NK-92 treated with Interleukin-12 subunit alpha and Interleukin-12 subunit beta, amount 100 ng/mL, for 24 hours (cell line): Measurements from ENCODE around the gene SRPK3.
"Not testable (repeated sequence)": the region's sequence is repeated elsewhere in the genome, so short reads cannot be mapped to it uniquely, and the experiment has no call there.

Experiments used
- DNase-seq: peaks from one replicate; lab custom pipeline; 2025; lab: John Stamatoyannopoulos, UW

SRPK3 gene, protein sequence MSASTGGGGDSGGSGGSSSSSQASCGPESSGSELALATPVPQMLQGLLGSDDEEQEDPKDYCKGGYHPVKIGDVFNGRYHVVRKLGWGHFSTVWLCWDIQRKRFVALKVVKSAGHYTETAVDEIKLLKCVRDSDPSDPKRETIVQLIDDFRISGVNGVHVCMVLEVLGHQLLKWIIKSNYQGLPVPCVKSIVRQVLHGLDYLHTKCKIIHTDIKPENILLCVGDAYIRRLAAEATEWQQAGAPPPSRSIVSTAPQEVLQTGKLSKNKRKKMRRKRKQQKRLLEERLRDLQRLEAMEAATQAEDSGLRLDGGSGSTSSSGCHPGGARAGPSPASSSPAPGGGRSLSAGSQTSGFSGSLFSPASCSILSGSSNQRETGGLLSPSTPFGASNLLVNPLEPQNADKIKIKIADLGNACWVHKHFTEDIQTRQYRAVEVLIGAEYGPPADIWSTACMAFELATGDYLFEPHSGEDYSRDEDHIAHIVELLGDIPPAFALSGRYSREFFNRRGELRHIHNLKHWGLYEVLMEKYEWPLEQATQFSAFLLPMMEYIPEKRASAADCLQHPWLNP

DNA sequence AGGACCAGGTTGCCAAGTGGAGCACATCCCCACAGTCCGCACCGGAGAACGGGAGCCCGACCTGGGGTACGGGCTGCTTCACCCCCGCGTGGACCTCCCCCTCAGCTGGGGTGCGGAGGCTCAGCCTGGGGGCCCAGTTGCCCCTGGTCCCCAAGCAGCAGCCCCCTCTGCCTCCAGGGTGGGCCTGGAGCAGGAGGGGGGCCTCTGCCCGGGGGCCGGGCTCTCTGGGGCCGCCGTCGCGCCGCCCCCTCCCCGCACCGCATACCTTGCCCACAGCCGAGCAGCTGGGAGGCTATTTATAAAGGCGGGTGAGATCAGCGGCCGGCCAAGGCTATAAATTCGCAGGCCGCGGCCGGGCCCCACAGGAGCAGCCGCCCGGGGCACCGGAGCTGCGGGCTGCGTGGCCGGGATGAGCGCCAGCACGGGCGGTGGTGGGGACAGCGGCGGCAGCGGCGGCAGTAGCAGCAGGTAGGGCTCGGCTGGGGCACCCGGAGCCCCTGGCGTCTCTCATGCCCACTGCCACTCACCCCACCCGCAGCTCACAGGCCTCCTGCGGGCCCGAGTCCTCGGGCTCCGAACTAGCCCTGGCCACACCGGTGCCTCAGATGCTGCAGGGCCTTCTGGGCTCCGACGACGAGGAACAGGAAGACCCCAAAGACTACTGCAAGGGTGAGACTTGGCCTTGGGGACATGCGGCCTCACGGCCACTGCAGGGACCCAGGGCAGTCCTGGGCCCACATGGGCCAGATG, at the start of gene SRPK3:
SRPK3 (plus strand) TSS at position 364 of the 750 bp plus-strand sequence; CDS start at position 410, 46 bp downstream.
- no peak for DNase-seq

DNA sequence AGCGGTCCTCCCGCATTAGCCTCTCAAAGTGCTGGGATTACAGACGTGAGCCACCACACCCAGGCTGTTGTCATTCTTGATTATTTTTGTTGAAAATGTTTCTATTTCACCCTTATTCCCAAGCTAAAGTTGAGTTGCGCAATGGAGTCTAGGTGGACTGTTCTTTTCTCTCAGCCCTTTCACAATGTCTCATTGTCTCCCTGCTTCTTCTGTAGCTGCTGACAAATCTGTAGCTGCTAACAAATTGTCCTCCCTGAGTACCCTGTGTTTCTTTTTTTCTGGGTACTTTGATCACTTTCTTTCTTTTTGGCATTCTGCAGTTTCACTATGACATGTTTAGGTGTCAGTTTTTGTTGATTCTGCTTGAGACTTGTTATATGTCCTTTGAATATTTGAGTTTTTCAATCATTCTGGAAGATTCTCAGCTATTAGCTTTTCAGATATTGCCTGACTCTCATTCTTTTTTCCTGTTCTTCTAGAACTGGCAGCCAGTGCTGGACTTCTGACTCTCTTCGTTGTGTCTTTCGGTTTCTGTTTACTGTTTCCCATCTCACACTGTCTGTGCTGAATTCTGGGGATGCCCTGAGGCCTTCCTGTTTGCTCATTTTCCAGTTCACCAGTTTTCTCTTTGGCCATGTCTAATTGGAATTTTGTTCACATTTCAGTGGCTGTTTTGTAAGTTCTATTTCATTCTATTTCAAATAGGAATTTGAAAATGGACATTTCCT, 49.6 kb upstream of the SRPK3 start:
- DNase-seq = no peak

DNA sequence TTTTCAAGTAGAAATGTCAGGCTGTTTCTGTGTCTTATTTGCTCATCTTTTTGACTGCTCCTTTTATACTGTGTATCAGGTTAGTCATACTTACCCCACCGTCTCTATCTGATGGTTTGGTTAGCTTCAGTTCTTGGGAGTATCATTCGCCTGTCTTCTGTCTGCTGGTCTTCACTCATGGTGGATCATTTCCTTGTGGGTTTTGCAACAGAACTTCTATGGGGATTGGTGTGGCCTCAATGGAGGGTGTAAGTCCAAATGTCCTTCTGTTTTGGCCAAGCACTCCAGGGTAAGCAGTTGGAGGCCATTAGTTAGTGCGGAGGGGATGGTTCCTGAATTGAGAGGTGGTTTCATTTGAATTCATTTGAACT, 49.0 kb upstream of the SRPK3 start:
- DNase-seq = no peak

DNA sequence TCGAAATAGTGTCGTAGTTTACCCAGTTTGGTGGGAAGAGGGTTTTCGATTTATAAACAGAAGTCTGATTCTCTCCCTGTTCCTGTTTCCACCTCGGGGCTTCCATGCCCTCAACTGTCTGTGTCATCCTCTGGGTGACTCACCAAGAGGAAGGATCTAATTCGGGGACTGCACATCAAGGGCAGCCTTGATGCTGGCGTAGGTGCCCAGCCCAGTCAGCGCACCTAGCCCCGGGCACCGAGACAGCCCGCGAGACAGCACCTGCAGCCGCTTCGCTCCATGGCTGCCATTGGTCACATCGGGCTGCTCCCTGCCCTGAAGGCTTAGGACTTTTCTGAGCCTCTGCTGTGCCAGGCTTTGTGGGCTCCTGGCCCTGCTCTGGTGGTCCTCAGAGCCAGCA, 48.4 kb upstream of the SRPK3 start:
- DNase-seq = no peak

DNA sequence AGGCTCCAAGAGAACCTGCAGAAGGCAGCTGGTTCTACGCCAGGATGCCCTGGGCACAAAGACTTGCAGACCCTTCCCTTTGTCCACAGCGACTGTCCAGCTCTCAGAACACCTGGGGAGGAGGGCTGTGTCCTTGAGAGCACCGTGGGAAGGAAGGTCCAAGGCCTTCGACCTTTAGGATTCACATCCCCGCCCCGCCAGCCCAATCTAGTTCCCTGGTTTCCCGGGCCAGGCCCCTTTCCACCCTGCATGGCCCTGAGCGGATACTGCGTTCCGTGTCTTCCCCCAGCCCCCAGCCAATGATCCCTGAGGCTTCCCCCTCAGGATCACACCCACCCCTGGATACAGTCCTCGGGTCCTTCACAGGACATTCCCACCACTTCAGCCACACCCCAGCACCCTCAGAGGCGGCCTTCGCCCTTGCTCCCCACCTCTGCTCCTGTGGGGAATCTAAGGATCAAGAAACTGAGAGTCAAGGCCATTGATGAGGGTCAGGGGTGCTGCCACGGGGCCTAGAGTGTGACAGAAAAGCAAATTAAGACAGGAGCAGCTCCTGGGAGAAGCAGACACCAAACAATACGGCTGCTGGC, 47.1 kb upstream of the SRPK3 start:
- DNase-seq = no peak

DNA sequence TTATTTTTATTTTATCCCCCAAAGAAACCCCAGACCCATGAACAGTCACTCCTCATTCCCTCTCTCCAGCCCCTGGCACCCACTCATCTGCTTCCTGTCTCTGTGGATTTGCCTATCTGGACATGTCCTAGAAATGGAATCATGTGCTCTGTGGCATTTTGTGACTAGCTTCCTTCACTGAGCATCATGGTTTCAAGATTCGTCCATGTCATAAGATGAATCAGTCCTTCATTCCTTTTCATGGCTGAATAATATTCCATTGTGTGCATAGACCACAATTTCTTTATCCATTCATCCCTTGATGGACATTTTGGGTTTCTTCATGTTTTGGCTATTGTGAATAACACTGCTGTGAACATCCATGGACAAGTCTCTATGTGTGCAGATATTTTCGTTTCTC, 46.0 kb upstream of the SRPK3 start:
- DNase-seq = no peak

DNA sequence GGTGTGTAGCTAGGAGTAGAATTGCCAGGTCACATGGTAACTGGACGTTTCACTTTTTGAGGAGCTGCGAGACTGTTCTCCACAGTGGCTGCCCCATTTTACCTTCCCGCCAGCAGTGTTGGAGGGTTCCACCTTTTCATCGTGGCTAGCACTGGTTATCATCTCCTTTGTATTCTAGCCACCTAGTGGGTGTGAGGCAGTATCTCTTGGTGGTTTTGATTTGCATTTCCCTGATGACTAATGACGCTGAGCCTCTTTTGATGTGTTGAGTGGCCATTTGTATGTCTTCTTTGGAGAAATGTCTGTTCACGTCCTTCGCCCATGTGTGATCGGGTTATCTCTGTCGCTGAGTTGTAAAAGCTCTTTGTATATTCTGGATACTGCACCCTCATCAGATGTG, 45.6 kb upstream of the SRPK3 start:
- no peak for DNase-seq

DNA sequence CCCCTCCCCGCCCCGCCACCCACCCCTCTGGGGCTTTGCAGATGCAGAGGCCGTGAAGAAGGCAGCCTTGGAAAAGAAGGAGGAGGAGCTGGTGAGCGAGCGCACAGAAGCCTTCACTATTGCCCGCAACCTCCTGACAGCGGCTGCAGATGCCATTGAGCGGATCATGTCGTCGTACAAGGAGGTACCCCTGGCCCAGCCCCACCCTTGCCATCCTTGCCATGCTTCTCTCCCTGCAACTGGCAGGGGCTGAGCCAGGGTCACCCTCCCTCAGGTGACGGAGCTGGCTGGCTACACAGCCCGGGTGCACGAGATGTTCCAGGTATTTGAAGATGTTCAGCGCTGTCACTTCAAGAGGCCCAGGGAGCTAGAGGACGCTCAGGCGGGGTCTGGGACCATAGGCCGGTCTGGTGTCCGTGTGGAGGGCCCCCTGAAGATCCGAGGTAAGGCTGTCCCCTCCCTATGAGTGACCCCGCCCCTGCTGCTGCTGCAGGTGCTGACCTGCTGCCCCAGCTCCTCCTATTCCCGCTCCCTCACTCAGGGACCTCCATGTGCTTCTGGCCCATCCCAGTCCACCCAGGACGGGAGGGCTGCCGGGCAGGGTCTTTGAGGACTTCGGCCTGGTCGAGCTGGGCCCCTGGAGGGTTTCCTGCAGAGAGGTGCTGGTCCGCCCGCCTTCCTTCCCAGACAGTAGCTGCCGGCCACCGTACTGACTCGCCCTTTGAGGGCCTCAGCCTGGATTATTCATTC, 44.6 kb upstream of the SRPK3 start:
- DNase-seq = no peak

DNA sequence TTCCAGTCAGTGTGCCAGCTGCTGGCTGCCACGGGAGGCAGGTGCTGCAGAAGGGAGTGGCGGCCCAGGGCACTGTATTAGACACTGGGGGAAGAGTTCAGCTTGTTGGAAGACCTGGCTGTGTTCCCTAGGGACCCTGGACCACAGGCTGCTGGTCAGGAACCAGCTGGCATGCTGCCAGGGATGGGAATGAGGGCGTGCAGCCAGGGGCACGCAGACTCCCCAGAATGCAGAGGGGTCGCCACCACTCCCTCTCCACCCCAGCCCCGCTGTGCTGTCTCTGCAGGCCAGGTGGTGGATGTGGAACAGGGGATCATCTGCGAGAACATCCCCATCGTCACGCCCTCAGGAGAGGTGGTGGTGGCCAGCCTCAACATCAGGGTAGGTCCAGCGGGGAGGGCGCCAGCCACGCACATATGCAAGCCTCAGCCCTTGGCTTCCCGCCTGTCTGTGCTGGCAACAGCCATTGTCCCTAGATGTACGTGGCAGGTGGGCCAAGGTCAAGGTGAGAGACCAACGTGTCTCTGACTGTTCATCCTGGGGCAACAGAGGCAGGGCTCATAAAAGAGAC, 43.9 kb upstream of the SRPK3 start:
- no peak for DNase-seq

DNA sequence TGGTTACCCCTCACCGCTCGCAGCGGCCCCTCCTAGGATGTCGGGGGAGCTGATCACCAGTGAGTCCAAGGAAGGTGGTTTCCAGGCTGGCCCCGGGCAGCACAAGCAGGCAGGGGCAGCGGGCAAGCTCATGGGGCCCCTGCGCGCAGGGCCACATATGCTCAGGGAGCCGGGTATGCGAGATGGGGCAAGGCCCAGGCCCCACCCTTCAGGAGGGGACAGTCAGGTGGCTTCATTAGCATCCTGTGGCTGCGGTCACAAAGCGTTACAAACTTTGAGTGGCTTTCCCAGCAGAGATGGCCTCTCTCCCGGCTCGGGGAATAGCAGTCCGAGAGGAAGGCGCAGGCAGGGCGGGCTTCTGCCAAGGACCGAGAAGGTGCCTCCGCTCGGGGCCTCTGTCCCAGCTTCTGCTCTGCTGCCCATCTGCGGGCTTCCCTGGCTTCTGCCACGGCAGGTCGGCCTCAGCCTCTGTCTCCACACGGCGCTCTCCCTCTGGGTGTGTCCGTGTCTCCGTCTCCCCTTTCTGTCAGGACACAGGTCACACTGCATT, 42.7 kb upstream of the SRPK3 start:
- DNase-seq = no peak

DNA sequence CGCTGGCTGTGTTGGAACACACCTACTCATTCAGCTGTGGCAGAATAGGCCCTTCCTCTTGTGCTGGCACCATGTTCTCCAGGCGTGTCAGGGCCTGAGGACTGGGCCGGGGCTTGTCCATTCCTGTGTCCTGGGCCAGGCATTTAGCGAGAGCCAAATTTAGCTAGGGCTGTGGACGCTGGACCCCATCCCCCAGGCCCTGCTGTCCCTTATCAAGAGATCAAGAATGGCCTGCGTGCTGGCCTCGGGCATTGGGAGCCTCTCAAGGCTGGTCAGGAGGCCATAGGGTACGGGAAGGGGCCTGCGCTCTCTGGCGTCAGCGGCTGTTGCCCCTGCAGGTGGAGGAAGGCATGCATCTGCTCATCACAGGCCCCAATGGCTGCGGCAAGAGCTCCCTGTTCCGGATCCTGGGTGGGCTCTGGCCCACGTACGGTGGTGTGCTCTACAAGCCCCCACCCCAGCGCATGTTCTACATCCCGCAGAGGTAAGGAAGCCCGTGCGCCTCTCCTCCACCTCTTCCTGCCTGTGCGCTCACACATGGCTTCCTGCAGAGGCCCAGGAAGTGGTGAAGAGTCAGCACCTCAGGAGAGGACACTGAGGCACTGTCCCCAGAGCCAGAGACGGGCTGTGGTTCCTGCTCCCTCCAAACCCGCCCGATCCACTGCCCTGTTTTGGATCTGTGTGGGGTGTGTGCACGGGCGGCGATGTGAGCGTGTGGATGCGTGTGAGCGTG, 40.9 kb upstream of the SRPK3 start:
- DNase-seq = no peak

DNA sequence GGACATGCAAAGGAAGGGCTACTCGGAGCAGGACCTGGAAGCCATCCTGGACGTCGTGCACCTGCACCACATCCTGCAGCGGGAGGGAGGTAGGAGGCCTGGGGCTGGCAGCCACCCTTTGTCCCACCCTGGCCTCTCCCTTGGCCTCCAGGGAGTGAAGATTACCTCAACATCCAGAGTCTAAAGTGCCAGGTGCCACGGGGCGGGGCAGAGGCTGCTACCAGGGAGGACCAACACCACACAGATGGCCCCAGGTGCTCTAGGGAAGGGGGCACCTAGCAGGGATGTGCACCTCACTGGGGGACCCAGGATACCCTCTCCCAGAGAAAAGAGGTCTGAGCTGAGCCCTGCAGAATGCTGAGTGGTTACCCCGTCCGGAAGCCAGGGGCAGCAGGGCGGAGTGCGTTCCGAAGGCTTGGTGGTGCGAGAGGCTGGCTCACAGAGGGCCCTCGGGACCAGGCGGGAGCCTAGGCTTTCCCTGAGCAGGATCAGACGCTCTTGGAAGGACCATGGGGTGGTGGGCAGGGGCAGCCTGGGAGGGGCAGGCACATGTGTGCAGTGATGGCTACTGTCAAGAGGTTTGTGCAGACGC, 40.1 kb upstream of the SRPK3 start:
- DNase-seq = no peak

DNA sequence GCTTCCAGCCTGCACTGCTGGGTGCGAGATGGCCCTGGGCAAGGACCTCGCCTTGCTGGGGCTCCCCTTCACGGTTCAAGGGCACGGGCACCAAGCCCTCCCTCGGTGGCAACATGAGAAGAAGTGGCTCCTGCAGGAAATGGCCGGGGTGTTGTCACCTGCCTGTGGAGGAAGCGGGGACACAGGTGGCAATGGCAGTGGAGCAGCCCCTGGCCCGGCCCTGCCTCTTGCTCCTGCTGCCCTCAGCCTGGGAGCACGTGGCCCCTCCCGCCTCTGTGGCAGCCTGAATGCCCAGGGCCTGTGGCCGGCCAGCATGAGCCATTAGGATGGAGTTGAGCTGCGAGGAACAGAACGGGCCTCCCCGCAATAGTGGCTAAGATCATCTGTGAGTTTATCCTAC, 39.4 kb upstream of the SRPK3 start:
- no peak for DNase-seq

DNA sequence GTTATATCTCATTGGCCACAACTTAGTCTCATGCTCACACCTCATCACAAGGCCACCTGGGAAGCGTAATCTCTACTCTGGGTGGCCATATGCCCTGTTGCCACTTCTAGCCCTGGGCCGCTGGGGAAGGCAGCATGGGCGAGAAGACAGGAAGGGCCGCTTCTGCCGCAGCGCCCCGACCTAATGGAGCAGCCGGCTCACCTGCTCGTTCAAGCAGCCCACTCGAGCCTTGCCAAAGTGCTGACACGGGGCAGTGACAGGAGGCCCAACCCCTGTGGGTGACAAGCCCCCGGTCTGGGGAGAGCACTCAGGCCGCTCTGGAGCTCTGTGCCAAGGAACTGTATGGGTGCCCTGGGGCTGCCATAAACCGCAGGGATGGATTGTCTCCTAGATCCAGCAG, 38.7 kb upstream of the SRPK3 start:
- DNase-seq = not testable (repeated sequence)

DNA sequence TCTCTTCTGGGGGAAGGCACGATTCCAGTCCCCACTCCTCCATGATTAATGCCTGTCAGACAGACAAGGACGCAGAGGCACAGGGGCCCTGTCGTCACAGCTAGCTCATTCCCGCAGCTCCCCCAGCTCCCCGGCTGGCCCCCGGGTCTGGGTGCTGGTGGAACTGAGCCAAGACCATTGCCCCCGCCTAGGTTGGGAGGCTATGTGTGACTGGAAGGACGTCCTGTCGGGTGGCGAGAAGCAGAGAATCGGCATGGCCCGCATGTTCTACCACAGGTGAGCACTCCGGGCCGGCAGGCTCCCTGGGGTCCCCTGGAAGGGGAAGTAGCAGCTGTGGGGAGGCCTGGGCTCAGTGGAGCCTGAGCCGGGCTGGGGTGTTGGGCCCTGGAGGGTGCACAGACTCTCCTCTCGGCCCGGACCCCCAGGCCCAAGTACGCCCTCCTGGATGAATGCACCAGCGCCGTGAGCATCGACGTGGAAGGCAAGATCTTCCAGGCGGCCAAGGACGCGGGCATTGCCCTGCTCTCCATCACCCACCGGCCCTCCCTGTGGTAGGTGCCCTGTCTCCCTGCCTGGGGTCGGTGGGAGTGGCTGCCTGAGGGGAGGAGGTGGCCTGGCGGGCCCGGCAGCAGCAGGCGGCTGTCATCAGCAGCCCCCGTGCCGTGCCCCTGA, 37.9 kb upstream of the SRPK3 start:
- DNase-seq = not testable (repeated sequence)

DNA sequence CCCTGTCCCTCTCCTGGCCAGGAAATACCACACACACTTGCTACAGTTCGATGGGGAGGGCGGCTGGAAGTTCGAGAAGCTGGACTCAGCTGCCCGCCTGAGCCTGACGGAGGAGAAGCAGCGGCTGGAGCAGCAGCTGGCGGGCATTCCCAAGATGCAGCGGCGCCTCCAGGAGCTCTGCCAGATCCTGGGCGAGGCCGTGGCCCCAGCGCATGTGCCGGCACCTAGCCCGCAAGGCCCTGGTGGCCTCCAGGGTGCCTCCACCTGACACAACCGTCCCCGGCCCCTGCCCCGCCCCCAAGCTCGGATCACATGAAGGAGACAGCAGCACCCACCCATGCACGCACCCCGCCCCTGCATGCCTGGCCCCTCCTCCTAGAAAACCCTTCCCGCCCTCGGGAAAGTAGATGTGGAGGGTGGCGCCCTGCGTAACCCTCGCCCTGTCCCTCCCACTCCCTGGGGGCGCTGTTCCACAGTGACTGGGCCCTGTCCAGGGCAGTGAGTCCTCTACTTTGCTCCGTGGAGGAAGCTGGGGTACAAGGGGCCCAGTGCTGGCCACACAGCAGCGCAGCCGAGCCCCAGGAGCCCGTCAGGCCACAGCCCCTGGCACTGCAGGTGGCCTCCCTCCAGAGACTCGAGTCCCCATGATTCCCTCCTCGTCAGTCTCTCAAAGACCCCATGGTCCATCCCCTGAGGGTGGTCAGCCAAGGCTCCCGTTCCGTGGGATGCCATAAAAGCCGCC, 37.2 kb upstream of the SRPK3 start:
- DNase-seq = not testable (repeated sequence)

DNA sequence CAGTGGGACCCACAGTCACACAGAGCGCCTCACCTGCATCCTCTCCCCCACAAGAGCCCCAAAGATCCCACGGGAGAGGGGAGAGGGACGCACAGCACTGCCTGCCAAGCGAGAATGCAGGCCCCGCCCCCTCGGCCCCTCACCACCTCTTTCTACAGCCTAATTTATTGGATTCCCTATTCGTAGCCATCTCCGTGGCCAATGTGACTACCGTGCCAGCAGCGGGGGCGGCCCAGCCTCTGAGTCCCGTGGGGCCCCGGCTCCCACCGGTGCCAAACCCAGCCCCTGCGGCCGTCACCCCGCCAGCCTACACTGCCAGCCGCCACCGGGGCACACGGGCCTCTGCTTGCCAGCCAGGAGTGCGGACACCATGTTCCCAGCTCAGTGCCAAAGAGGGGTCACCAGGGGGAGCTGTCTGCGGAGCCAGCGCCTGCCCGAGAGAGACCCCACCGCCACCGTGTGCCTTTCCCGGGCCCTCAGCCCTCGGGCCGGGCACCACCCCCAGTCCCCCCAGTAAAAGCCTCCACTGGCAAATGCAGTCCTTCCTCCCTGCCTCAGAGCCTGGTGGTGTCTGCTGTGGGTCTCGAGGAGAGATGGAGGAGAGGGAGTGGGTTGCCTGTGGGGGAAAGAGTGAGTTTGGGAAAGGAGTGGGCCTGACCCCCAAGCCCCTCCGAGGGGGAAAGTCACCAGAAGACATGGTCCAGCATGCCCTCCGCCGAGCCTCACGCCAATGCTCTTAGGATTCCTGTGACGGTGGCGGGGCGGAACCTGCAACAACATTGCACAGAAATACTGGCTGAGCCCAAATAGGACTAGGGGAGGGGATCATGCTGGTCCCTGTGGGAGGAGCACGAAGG, 36.4 kb upstream of the SRPK3 start:
- DNase-seq = no peak
